SK-MEL-5 (cell line): ENCODE measurements around the gene UST. TPM values are rescaled to one million over a fixed set of nuclear protein-coding genes. Genes with fewer than 3 reads are reported as not detected.
"Not testable (repeated sequence)": the region's sequence is repeated elsewhere in the genome, so short reads cannot be mapped to it uniquely, and the experiment has no call there.

Experiments
- DNase-seq: peaks from one replicate; pipeline ENCODE4 v3.0.0-alpha.2; 2016; ENCODE audit warnings: low read depth, low spot score
- in situ Hi-C: cut with HindIII; loops from 2 replicates; pipeline ENCODE4 v1.10.0; 2016; ENCODE audit warnings: low sequenced_read_pairs, high pct_unique_total_duplicates, low pct_unique_long_range_greater_than_20kb
- total RNA-seq: library from RNA; depleted of rRNA; stranded (reverse); fragments of >200 nt; shearing (Covaris generic); gene quantifications from 2 replicates; pipeline ENCODE4 v1.2.3, GENCODE V29; 2014

UST gene
- total RNA-seq, 1 experiment from 2014 or later: 15.0 TPM

- in situ Hi-C loops: no loop called here
- no peak for DNase-seq
Measured at GRCh38 chr6:149097794-149098193, 351.0 kb downstream of the UST start.

GRCh38 chr6:149098700-149099276 is 352.0 kb downstream of the UST start:
- in situ Hi-C loops: no loop called here
- no peak for DNase-seq

- in situ Hi-C loops: no loop called here
- DNase-seq: no peak
Measured at GRCh38 chr6:149102324-149102723, 355.5 kb downstream of the UST start.

- in situ Hi-C loops, DNase-seq: not testable (repeated sequence)
Measured at GRCh38 chr6:149103950-149104349, 357.1 kb downstream of the UST start.

- in situ Hi-C loops: no loop called here
- no peak for DNase-seq
Measured at GRCh38 chr6:149107520-149107919, 360.7 kb downstream of the UST start.

- no peak for DNase-seq
- in situ Hi-C loops: no loop called here
Measured at GRCh38 chr6:149108038-149108748, 361.4 kb downstream of the UST start.

GRCh38 chr6:149108749-149109100 is 361.9 kb downstream of the UST start:
- no peak for DNase-seq
- in situ Hi-C loops: no loop called here

GRCh38 chr6:149109397-149110070 is 362.7 kb downstream of the UST start:
- in situ Hi-C loops: no loop called here
- DNase-seq: no peak

- DNase-seq: no peak
- in situ Hi-C loops: no loop called here
Measured at GRCh38 chr6:149111556-149112115, 364.8 kb downstream of the UST start.

- in situ Hi-C loops: no loop called here
Measured at GRCh38 chr6:149112976-149113375, 366.1 kb downstream of the UST start.

GRCh38 chr6:149114167-149114566 is 367.3 kb downstream of the UST start:
- in situ Hi-C loops: no loop called here

More at GRCh38 chr6:149112976-149113375, 366.1 kb downstream of the UST start:
- DNase-seq: no peak

GRCh38 chr6:149118737-149119653 is 372.2 kb downstream of the UST start:
- DNase-seq: no peak
- in situ Hi-C loops: no loop called here

More at GRCh38 chr6:149114167-149114566, 367.3 kb downstream of the UST start:
- DNase-seq: peak; percentile 65

GRCh38 chr6:149122850-149123821 is 376.3 kb downstream of the UST start:
- in situ Hi-C loops: no loop called here
- DNase-seq: no peak

- in situ Hi-C loops: no loop called here
- no peak for DNase-seq
Measured at GRCh38 chr6:149125309-149125708, 378.5 kb downstream of the UST start.
